GM21367 (cell line): ENCODE measurements around the gene ADPRM.
"Not testable (repeated sequence)": the region's sequence is repeated elsewhere in the genome, so short reads cannot be mapped to it uniquely, and the experiment has no call there.

Experiments
- ATAC-seq: cut with Tn5 transposase; IDR thresholded peaks from one replicate; pipeline ENCODE4 v1.9.1; 2021; ENCODE audit not compliant: unreplicated experiment

Gene ADPRM, protein sequence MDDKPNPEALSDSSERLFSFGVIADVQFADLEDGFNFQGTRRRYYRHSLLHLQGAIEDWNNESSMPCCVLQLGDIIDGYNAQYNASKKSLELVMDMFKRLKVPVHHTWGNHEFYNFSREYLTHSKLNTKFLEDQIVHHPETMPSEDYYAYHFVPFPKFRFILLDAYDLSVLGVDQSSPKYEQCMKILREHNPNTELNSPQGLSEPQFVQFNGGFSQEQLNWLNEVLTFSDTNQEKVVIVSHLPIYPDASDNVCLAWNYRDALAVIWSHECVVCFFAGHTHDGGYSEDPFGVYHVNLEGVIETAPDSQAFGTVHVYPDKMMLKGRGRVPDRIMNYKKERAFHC

DNA sequence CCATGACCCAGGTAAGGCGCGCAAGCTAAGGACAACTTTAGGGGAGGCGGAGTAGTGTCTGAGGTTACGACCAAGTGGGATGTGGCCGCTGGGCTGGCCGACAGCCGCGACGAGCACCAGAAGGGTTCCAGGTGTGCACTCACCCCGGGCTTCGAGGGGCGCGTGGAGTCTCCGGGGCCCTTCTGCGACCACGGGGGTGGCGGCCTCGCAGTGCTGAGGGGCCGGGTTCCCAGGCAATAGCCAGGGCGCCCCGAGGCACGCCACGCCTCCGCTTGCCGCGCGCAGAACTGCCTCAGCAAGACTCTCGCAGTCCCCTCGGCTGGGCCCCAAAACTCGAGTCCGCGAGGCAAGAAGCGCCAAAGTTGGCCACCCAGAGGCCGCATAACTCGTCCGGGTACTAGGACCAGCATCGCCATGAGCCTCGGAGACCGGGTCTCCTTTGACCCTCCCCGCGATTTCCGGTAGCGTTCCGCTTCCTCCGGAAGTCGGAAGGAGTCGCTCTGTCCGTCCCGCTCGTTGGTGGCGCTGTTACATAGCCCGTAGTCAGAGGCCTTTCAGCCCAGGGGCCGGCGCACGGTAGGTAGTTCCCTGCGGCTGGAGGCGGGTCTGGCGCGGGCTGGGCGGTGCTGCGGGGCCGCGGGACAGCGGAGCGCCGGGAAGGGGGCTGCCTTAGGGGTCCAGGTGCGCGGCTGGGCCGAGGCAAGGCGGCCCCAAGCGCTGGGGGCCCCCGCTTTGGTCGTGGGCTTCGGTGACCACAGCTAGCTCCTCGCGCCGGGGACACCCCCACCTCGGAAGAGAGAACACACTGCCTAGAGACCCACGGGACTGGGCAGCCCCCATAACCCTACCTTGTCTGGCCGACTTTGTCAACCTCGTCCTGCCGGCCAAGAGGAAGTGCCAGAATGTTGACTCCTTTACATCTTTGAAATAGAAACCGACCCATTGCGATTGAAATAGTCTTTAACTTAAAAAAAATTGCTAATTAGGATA, at the start of gene ADPRM, which contains the start of gene SCO1:
TSS of gene ADPRM (plus strand) at position 503 of the 990 bp plus-strand sequence. CDS start 7,333 bp downstream, outside the sequence.
TSS of gene SCO1 (minus strand) at position 442 of the 990 bp plus-strand sequence. CDS start at position 416, 26 bp downstream.
- ATAC-seq: peak; percentile 93

DNA sequence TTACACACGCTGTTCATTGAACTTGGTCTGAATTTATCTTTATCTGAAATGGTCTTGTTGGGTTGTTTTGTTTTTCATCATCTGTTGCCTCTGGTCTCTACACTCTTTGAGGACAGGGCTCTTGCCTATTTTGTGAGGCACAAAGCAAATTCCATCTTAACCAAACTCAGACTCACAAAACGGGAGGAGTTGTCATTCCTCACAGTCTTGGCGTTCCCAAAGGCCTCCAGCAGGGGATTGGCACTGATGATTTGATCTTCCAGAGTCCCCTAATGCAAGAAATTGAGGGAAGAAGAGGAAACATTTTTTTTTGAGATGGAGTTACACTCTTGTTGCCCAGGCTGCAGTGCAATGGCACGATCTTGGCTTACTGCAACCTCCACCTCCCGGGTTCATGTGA, 49.0 kb upstream of the ADPRM start:
- ATAC-seq: no peak

DNA sequence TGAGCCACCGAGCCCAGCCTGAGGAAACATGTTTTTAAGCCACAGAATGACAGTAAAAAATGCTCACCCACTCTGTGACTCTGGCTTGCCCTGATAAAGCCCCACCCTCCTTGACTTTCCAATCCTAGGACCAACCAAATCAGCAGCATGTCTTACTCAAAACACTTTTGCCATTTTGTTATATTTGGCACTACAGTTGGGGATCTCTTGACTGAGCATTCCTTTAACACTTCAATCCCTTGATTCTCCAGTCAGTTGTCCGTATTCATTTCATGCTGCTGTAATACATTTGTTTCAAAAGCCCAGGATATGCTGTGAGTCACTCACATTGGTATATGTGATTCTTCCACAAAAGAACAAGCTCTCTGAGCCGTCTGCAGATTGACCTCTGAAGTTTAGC, 48.4 kb upstream of the ADPRM start:
- no peak for ATAC-seq

DNA sequence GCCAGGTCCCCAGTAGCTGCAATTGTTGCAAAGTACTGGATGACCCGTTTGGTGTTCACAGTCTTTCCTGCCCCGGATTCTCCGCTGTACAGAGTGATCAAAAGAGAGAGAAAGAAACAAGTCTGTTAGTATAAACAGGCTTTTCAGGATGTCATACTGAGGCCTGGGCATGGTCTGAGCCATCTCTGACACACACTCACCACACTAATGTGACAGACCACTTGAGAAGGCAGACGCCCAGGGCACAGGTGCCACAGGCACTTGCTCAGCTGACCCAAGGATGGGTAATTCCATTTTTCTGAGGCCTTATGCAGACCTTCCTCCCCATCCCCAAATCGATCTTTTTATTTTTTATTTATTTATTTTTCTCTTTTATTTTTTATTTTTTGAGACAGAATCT, 47.8 kb upstream of the ADPRM start:
- no peak for ATAC-seq

DNA sequence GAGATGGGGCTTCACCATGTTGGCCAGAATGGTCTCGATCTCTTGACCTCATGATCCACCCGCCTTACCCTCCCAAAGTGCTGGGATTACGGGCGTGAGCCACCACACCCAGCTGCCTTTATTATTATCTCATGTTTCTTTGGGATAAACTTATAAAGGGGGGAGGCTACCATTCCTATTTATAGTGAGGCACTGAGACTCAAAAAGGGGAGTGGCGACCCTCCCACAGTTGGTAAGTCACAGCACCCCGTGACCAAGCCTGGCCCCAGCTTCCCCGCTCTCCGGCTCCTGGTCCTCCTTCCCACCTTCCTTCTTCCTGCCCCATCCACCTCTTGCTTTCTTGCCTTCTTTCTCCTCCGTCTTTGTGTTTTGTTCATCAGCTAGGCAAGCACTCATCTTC, 45.5 kb upstream of the ADPRM start:
- ATAC-seq: no peak

DNA sequence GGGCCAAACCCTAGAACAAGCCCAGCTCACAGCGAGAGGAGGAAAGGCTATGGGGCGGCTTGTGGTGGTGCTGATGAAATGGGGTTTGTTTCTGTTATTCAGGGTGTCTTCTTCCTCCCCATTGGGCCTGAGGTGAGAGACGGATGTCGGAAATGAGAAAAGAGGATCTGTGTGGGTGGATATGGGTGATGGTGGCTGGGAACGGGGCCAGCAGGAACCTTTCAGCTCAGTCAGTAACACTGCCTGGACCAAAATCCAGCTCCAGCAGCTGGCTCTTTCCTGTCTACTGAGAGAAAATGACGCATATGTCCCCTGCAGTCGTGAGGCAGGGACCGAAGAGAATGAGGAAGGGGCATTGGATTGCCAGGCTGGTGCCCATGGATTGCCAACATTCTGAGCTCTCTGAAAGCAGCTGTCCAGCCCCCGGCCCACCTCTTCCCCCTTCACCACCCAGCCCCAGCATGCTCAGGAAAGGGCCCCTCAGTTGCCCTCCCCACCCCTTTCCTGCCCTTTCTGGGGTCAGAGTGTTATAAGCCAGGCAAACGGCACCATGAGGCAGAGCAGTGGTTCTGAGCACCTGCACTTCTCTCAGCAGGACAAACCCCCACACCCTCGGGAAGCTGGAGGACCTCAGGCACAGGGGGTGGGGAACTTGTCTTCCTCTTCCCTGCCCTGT, 44.3 kb upstream of the ADPRM start:
- ATAC-seq: no peak

DNA sequence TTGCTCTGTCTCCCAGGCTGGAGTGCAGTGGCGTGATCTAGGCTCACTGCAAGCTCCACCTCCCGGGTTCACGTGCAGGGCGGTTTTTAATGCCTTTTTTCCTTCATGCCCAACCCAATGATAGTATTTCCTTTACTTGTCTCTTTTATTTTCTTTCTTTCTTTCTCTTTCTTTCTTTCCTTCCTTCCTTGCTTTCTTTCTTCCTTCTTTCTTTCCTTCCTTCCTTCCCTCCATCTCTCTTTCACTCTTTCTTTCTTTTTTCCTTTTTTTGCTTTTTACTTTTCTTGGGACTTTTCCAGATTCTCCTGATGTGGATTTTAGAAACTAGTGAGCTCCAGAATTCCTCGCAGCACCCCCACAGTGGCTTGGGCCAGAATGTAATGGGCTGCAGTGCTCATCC, 43.4 kb upstream of the ADPRM start:
- ATAC-seq: no peak

DNA sequence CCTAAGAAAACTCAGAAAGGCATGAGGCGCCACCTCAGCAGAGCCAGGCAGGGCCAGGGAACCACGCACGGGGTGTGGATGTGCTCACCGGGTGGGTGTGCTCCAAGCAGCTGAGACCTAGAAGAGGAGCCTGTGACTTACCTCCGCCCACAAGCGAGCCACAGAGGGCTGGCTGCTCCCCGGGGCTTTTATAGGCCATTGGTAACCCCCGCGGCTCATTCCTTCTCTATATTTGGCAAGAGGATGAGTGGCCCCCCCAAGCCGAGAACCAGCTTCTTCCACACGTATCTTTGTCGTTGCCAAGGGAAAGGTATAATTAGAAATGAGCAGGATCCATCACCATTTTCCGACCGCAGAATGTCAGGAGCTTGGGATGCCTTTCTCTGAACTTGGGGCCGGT, 40.2 kb upstream of the ADPRM start, which contains the start of gene MYH3:
TSS of gene MYH3 (minus strand) at position 162 of the 400 bp plus-strand sequence. CDS start 2,245 bp downstream, outside the sequence.
- no peak for ATAC-seq

DNA sequence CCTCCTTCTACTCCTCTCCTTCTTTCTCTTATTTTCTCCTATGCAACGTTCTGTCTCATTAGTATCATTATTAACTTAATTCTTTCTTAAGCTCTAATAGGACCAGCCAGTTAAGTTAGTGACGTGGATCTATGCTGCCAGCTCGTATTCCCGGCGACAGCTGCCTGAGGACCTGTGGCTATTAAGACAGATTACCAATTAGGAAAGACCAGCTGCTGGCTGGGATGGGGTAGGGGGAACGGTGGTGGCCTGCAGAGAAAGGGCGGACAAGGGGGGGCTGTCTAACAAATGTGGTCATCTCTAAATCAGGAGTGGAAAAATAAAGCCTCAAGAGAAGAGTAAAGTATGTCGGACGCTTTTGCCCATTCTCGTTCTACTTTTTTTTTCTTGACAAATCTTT, 39.5 kb upstream of the ADPRM start:
- no peak for ATAC-seq

DNA sequence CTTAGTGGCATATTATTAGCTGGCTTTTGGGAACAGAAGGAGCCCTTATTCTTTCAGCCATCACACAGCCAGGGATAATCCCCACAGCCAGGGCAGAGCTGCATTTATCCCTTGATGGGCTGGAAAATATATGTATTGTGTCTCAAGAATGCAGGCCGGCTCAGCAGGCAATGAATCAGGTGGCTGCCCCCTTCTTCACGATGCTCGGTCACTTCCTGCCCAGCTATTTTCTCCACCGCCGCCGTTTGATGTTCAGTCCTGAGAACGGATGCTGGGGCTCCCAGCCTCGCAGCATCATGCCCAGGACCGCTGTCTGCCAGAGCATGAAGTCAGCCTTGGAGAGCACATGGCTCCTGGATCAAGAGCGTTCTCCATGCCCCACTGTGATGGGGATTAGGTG, 36.0 kb upstream of the ADPRM start:
- no peak for ATAC-seq

DNA sequence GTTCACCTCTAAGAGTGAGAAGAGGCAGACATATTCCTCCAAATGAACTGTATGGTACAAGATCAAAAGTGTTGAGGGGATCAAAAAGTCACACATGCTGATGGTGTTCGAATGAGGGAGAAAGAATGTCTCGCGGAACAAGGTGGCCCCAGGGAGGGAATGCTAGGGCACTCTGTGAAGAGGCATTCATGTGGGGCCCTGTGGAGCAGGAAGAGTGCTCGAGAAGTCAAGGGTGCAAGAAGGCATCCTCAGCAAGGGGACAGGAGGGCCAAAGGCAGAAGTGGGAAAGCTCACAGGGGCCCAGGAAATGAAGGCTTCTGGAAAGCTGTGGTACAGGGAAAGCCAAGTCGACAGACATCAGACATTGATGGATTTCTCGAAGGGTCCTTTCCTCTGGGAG, 34.2 kb upstream of the ADPRM start:
- no peak for ATAC-seq

DNA sequence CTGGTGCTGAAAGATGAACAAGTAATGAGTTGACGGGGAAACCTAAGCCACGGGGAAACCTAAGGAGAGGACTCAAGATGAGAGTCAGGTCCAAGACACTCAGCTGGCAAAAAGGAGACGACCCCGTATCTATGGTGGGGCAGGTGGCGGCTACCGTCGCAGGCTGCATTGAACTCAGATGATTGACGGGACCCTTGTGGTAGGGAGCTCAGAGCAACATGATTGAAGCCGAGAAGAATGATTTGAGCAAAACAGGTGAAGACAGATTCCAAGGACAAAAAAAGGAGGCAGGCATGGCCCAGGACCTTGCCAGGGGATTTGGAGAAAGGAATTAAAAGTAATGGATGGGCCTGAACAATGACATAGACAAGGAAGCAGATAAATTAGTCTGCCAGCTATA, 32.8 kb upstream of the ADPRM start:
- ATAC-seq: no peak

DNA sequence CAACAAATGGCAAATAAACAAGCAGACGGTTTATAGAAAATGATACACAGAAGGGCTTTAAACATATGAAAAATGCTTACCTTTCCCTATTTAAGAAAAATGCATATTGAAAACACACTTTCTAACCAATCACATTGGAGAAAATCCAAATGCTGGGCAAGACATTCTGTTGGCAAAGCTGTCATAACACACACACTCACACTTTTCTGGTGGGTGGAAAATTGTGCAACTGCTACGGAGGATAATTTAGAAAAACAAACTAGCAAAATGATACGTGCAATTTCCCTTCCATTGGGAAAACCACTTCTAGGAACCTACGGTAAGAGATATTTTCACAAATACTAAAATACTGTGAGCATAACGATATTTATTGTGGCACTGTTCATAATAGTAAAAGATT, 30.5 kb upstream of the ADPRM start:
- ATAC-seq: no peak

DNA sequence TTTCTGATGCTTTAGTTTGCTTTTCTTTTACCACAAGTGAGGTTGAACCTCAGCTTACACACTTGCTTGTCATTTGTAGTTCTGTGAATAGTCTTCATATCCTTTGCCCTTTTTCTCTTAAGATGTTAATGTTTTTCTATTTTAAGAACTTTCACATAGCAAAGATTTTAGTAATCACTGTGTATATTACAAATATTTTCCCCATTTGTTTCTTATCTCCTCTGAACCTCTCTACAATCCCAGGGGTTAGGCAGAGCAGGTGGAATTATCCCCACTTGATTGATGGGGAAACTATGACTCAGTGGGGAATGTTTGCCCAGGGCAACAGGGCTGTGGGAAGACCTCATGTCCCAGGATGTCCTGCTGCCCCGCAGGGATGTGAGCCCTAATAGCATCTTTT, 28.6 kb upstream of the ADPRM start:
- ATAC-seq: no peak

DNA sequence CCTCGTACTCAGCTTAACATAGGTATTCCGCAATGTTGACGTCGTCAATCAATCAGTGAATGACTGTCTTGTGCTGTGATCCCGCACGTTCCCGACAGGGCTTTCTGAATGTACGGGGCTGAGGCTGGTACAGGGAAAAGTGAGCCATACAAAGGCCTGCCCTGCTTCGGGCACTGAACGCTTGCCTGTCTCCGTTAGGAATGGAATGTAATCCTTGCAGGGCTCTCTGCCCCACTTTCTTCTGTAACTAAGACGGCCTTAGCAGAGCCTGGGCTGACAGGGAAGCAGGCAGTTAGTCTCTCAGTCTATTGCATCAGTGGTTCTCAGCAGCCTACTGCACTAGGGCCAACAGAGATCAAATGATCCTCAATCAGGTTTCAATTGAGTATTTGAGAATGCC, 24.1 kb upstream of the ADPRM start:
- no peak for ATAC-seq

DNA sequence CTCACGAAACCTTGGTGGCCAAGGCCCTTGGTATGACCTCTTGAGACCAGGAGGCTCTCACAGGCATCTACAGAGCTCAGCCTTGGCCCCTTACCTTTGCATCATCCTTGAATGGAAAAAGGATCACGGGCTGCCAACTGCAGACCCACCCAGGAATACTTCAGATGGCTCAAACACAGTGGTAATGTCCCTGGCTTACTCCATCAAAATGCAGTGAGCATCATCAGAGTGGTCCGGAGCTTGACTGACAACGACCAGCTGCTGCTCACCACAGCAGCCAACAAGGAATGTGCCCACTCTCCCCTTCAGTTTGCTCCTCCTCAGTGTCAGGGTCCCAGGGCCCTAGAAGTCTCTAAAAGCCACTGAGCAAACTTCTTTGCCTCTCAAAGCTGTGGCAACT, 22.7 kb upstream of the ADPRM start:
- ATAC-seq: no peak

DNA sequence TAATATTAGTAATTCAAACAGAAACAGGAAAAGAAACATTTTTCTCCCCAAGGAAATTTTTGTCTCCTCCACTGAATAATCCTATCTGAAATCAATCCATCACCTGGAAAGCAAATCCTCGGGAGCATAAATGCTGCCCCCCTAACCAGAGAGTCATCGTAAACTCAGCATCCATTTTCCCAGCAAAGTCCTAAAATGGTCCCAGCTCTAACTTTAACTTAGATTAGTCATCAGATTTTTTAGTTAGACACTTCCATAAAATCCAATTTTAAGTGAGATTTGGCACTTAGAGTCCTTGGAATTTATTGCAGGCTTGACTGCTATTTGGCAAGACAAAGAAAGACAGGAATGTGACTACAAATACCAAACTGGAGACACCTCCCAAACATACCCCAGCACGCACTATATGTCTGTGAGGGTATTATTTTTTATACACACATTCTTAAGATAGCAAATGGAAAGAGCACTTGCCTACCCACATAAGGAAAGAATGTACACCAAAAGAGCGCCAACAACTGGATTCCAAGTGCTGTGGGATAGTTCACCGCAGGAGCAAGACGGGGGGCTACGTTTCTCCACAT, 15.4 kb upstream of the ADPRM start:
- no peak for ATAC-seq

DNA sequence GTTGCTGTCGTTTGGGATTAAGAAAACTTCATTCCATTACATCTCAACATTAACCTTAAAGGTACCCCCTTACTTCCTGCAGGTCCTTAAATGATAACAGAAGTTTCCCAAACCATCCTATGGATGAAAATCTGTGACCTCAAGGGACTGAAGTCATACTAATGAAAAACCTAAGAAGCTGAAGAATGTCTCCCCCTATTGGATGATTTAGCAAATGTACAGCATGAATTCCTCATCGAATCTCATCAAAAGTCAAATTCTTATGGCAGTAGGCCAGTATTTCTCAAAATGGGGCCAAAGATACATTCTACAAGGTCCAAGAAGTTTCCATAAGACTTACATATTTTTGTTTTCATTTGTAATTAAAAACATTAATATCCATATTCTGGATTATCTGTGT, 13.5 kb upstream of the ADPRM start:
- no peak for ATAC-seq

DNA sequence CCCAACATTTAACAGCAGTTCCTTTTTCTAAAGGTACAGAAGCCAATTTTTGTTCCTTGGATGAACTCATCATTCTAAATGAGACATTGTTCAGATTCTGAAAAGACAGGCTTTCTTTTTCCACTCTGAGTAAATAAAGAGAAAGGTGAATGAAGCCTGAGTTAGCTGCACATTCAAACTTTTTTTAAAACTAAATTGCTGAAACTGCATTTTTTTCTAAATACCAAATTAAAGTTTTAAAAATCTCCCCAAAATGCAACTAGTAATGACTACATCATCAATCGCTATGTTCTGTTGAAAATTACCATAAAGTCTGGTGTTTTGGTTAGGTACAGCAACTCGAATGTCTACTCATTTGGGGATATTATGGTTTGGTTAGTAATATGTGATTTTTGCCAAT, 9.9 kb upstream of the ADPRM start:
- no peak for ATAC-seq

DNA sequence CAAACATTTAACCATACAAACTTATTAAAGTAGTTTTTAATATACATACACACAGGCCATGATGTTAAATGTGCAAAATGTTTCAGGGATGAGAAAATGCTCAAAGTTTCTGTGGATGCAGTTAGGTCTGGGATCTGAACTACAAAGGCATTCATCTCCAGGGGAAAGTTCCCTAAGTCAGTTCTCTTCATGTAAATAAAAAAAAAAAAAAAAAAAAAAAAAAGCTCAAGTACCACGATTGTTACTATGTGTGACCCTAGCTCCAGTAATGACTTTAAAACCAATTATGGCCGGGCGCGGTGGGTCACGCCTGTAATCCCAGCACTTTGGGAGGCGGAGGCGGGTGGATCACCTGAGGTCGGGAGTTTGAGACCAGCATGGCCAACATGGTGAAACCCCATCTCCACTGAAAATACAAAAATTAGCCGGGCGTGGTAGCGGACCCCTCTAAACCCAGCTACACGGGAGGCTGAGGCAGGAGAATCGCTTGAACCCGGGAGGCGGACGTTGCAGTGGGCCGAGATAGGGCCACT, 1.5 kb upstream of the ADPRM start:
- not testable (repeated sequence) for ATAC-seq
